Type B pancreatic cell (in vitro differentiated cells): Measurements from ENCODE around the gene SMPD3. TPM values are rescaled to one million over a fixed set of nuclear protein-coding genes. Genes with fewer than 3 reads are reported as not detected.

Source experiments
- DNase-seq: peaks from one replicate; pipeline ENCODE4 v3.0.0; 2021; ENCODE audit warnings: mixed read lengths; ENCODE audit not compliant: unreplicated experiment; ENCODE audit errors: extremely low spot score
- H3K27ac Mint-ChIP-seq: 2 replicates; pipeline ENCODE4 v1.8.0; 2021; ENCODE audit warnings: mild to moderate bottlenecking, mixed read lengths
- H3K27me3 Mint-ChIP-seq: 2 replicates; pipeline ENCODE4 v1.8.0; 2021; ENCODE audit warnings: mixed read lengths
- H3K36me3 Mint-ChIP-seq: 2 replicates; pipeline ENCODE4 v1.8.0; 2021; ENCODE audit warnings: mixed read lengths
- H3K4me1 Mint-ChIP-seq: one replicate; pipeline ENCODE4 v1.8.0; 2021; ENCODE audit warnings: mixed read lengths; ENCODE audit not compliant: unreplicated experiment
- H3K4me3 Mint-ChIP-seq: 2 replicates; pipeline ENCODE4 v1.8.0; 2021; ENCODE audit warnings: mild to moderate bottlenecking, mixed read lengths
- H3K9me3 Mint-ChIP-seq: 2 replicates; pipeline ENCODE4 v1.8.0; 2021; ENCODE audit warnings: mixed read lengths
- total RNA-seq: library from RNA; stranded (reverse); gene quantifications from 2 replicates; pipeline ENCODE4 v1.2.1, GENCODE V29; 2021; ENCODE audit warnings: low replicate concordance
- TF ChIP-seq, protein P1 (sequence below): fragments of 200-600 bp; sonication (generic); conservative IDR thresholded peaks from 2 replicates; pipeline ENCODE4 v1.5.0; 2021; ENCODE audit warnings: antibody characterized with exemption, mild to moderate bottlenecking

SMPD3 gene
- total RNA-seq, 1 donor from 2014 or later = 4.5 TPM

DNA sequence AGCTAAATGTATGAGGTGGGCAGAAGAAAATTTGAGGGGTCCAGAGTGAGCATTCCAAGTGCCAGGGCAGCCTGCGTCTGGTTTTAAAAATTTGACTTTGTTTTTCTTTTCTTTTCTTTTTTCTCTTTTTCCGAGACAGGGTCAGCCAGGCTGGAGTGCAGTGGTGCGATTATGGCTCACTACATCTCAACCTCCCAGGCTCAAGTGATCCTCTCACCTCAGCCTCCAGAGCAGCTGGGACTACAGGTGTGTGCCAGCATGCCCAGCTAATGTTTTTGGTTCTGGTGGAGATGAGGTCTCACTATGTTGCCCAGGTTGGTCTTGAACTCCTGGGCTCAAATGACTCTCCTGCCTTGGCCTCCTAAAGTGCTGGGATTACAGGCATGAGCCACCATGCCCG, 15.6 kb downstream of the SMPD3 start:
- Mint-ChIP-seq H3K27ac (no peak overlapping the region), H3K9me3 (peaks cover 4% of the 10 kb centered on the region), H3K4me3 (no peak overlapping the region), H3K4me1 (peaks cover 4% of the 10 kb centered on the region), H3K36me3 (no peaks in the 10 kb centered on the region), H3K27me3 (peaks cover 8% of the 10 kb centered on the region)
- DNase-seq = no peak
- TF ChIP-seq, protein P1, sequence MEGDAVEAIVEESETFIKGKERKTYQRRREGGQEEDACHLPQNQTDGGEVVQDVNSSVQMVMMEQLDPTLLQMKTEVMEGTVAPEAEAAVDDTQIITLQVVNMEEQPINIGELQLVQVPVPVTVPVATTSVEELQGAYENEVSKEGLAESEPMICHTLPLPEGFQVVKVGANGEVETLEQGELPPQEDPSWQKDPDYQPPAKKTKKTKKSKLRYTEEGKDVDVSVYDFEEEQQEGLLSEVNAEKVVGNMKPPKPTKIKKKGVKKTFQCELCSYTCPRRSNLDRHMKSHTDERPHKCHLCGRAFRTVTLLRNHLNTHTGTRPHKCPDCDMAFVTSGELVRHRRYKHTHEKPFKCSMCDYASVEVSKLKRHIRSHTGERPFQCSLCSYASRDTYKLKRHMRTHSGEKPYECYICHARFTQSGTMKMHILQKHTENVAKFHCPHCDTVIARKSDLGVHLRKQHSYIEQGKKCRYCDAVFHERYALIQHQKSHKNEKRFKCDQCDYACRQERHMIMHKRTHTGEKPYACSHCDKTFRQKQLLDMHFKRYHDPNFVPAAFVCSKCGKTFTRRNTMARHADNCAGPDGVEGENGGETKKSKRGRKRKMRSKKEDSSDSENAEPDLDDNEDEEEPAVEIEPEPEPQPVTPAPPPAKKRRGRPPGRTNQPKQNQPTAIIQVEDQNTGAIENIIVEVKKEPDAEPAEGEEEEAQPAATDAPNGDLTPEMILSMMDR = no peak

DNA sequence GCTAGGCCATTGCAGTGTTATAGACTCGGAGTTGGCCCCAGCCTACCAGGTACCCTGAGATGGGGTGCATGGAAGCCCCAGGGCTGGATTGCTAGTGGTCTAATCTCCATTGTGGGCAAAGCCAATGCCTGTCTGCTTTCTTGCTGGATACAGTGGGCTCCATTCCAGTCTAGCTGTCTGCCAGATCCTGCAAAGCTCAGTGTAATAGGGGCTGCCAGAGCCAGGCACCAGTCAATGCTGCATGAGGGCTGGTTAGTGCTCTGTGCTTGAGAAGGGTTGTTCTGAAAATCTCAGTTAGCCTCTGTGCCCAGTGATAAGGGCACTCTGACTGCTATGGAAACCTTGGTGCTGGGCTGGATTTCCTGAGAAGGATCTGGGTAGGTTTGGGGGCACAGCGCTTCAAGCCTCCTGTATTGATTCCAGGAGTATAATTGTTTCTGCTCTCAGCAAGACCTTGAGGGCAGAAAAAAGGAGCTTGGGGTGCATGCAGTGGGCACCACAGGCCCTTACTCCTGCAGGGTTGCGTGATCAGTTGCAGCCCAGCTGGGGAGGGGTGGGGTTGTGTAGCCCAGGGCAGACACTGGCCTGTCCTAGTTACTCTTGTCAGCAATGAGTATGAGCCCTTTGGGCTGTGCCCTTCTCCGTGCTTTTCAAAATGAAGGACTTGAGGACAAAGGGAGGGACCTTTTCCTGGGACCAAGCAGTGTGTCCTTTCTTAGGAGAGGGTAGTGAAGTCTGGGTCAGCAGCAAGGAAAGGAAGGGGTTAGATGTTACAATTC, 19.0 kb downstream of the SMPD3 start:
- TF ChIP-seq, protein P1 = no peak
- peaks cover 11% of the 10 kb centered on the region for H3K27me3 Mint-ChIP-seq
- H3K36me3 Mint-ChIP-seq = no peaks in the 10 kb centered on the region
- H3K4me1 Mint-ChIP-seq = peaks cover 4% of the 10 kb centered on the region
- no peaks in the 10 kb centered on the region for H3K9me3 Mint-ChIP-seq
- no peak overlapping the region for H3K27ac Mint-ChIP-seq
- no peak overlapping the region for H3K4me3 Mint-ChIP-seq
- DNase-seq = no peak

DNA sequence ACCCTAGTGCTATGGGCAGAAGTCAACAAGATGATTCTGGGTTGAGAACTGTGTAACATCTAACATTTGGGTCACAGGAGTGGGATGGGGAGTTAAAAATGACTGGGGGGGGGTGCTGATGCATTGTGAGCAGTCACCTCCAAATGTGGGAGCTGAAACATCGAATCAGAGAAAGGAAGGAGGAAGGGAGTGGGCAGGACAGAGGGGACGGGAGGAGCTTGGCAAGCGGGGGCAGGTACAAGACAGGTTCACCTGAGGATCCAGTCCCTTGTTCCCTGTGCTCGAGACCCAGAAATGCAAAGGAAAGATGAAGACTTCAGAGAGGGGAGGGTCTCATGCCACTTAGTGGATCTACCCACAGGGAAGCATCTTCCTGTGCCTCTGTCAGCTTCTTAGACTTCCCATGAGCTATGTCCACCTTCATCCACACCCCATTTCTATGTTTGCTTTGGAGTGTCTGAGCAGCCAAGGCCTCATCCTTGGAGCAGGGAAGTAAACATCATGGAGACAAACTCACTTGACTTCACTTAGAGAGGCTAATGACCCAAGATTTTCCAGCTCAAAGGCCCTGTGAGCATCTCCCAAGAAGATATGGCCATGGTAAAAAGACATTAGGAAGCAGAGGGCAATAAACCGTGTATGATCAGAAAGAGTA, 20.5 kb downstream of the SMPD3 start:
- Mint-ChIP-seq H3K4me1 (peaks cover 4% of the 10 kb centered on the region), H3K9me3 (no peaks in the 10 kb centered on the region), H3K27me3 (peaks cover 11% of the 10 kb centered on the region), H3K36me3 (no peaks in the 10 kb centered on the region), H3K27ac (no peak overlapping the region), H3K4me3 (no peak overlapping the region)
- TF ChIP-seq, protein P1 = no peak
- no peak for DNase-seq

DNA sequence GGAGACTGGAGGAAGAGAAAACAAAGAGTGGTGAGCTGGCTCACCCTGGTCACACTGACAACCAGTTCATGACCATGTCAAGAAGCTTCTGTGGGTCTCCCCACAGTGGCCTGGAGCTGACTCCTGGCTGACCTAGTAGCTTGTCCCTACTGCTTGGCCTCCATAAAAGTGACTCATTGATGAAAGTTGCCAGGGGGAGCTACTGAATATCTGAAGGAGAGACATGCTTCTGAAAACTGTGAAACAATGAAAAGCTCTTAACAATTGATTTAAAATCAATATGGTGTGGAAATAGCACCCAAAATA, 22.0 kb downstream of the SMPD3 start:
- Mint-ChIP-seq H3K27me3 (peaks cover 11% of the 10 kb centered on the region), H3K36me3 (no peaks in the 10 kb centered on the region), H3K4me3 (no peak overlapping the region), H3K27ac (no peak overlapping the region), H3K9me3 (no peaks in the 10 kb centered on the region), H3K4me1 (peaks cover 4% of the 10 kb centered on the region)
- no peak for DNase-seq
- TF ChIP-seq, protein P1 = no peak

DNA sequence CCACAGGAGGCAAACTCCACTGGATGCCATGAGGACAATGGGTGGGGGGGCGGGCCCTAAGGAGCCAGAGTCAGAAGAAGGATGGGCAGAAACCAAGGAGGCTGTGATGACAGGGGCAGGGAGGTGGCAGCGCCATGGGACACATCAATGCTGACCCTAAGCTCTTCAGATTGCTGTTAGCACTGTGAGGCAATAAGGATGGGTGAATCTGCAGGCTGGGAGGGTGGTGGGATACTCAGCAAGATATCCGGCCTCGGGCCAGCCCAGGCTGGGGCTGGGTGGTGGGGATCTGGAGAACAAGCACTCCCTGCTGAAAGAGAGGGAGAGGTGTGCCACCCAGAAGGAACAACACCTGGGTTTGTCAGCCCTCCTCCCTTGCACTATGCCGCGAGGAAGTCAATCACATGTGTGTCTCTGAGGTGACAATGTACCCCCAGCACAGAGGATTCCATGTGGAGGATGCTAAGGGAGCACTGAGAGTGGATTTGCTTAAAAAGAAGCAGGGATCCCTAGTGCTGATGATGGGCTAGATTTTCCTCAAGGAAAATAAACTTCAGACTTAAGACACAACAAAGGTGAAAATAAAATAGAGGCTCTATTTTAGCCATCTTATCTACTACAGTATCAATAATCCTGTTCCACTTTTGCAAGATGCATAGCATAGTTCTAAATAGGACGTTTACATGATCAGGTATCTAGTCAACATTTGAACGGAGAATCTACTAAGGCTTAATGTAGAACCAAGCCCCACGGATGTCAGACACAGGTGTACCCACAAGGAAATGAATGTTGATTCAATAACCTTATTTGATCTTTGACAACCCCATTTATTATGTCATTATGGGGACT, 22.6 kb downstream of the SMPD3 start:
- TF ChIP-seq, protein P1 = no peak
- H3K4me1 Mint-ChIP-seq = peaks cover 2% of the 10 kb centered on the region
- DNase-seq = no peak
- no peak overlapping the region for H3K4me3 Mint-ChIP-seq
- no peak overlapping the region for H3K27ac Mint-ChIP-seq
- H3K27me3 Mint-ChIP-seq = peaks cover 9% of the 10 kb centered on the region
- H3K9me3 Mint-ChIP-seq = no peaks in the 10 kb centered on the region
- no peaks in the 10 kb centered on the region for H3K36me3 Mint-ChIP-seq
